Measurements from ENCODE around the gene RPS14.

- TF ChIP-seq REST (IDR thresholded peaks at IDR 0.05; ENCODE audit: insufficient read depth in 1 of 2, low read depth in 2 of 2, low read length in 2 of 2) (no peak), TAF1 (IDR thresholded peaks at IDR 0.05; ENCODE audit: borderline replicate concordance, insufficient read depth, low read length) (peak; percentile 12; the same call in 1 of the 2 replicates), SIN3A (IDR thresholded peaks at IDR 0.05; ENCODE audit: borderline replicate concordance, insufficient read depth, low read length) (no peak), POLR2AphosphoS5 (IDR thresholded peaks at IDR 0.05; ENCODE audit: low read depth, low read length) (no peak)
Measured at GRCh38 chr5:150443242-150444075, 6.1 kb downstream of the RPS14 start.
